HG03432 (cell line): Measurements from ENCODE around the gene WASF3.
"Not testable (repeated sequence)": the region's sequence is repeated elsewhere in the genome, so short reads cannot be mapped to it uniquely, and the experiment has no call there.

Experiments used
- ATAC-seq: cut with Tn5 transposase; IDR thresholded peaks from one replicate; pipeline ENCODE4 v1.9.1; 2021; ENCODE audit warnings: mild to moderate bottlenecking, moderate library complexity; ENCODE audit not compliant: unreplicated experiment

WASF3 gene

GRCh38 chr13:26621731-26622401 is 64.4 kb downstream of the WASF3 start:
- ATAC-seq, result no peak

GRCh38 chr13:26623125-26623524 is 65.6 kb downstream of the WASF3 start:
- no peak for ATAC-seq

DNA sequence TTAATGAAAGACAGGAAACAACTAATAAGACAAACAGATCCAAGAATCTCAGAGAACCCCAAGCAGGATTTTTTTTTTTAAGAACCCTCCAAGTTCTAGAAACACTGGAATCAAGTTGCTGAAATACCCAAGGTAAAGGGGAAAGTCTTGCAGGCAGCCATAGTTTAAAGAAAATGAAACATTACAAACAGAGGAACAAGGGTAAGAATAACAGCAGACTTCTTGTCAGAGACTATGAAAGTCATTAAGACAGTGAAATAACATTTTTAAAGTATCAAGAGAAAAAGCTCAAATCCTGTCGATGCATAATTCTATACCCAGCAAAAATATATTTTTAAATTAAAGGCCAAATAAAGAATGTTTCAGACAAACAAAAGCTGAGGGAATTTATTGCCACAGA is 67.1 kb downstream of the WASF3 start:
- ATAC-seq, result no peak

- ATAC-seq, result no peak
Observed at GRCh38 chr13:26626271-26626670, 68.8 kb downstream of the WASF3 start.

GRCh38 chr13:26628706-26629105 is 71.2 kb downstream of the WASF3 start:
- ATAC-seq, result no peak

DNA sequence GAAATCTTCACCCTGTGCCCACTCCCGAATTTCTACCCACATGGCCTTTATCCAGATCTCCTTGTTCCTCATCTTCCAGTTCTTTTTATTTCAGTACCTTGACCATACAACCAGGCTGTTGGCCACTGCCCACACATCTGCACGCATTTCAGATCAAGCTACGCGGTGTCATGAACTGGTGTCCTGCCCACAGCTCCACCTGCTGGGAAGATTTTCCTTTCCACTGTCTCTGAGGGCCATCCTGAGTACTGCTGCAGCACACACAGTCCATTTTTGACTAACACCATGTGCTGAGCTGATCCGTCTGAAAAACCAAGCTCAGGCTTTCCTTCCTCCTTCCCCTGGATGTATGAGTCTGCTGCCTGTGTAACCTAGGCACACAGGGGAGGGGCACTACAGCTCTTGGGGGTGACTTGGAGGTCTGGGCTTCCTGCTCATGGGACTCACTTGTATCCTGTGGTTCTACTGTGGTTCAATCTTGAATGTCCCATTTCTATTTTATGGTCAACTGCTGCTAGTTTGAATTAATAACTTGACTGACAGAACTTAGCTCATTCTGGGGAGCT is 71.9 kb downstream of the WASF3 start:
- no peak for ATAC-seq

DNA sequence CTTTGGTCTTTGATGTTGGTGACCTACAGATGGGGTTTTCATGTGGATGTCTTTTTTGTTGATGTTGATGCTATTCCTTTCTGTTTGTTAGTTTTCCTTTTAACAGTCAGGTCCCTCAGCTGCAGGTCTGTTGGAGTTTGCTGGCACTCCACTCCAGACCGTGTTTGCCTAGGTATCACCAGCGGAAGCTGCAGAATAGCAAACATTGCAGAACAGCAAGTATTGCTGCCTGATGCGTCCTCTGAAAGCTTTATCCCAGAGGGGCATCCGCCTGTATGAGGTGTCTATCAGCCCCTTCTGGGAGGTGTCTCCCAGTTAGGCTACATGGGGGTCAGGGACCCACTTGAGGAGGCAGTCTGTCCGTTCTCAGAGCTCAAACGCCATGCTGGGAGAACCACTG is 78.2 kb downstream of the WASF3 start:
- ATAC-seq, result not testable (repeated sequence)

DNA sequence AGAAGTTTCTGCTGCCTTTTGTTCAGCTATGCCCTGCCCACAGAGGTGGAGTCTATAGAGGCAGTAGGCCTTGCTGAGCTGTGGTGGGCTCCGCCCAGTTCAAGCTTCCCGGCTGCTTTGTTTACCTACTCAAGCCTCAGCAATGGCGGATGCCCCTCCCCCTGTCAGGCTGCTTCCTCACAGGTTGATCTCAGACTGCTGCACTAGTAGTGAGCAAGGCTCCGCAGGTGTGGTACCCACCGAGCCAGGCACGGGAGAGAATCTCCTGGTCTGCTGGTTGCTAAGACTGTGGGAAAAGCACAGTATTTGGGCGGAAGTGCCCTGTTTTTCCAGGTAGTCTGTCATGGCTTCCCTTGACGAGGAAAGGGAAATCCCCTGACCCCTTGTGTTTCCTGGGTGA is 78.6 kb downstream of the WASF3 start:
- ATAC-seq, result not testable (repeated sequence)

DNA sequence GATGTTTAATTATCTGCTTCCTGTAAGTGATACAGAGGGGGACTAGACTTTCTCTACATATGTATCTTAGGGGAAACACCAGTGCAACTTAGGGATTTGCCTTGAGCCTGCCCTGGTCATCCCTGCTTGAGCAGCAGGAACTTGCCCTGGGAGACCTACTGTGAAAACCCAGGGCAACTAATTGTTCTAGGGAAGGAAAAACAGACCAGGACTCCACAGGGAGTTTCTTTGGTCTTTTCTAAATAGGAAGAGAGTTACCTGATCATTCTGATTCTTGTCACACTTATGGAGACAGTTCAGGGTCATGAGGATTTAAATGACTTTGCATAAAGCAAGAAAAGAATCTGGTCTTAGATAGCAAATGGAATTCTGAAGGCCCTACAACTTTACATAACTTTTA is 89.1 kb downstream of the WASF3 start:
- ATAC-seq, result no peak

DNA sequence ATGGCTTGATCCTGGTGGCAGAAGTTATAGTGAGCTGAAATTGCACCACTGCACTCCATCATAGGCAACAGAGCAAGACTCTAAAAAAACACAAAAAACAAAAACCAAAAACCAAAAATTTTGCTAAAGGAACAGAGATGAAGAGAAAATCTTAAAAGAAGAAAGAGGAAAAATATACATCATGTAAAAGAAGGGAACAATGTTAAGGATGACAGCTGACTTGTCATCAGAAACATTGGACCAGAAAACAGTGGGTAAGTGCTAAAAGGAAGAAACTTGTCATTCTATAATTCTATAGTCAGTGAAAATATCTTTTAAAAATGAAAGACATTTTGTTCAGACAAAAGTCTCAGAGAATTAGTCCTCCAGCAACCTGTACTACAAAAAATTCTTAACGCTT is 93.8 kb downstream of the WASF3 start:
- no peak for ATAC-seq

- no peak for ATAC-seq
Observed at GRCh38 chr13:26653310-26653709, 95.8 kb downstream of the WASF3 start.

- ATAC-seq, result no peak
Observed at GRCh38 chr13:26653842-26654241, 96.4 kb downstream of the WASF3 start.

GRCh38 chr13:26656919-26657318 is 99.4 kb downstream of the WASF3 start:
- no peak for ATAC-seq

DNA sequence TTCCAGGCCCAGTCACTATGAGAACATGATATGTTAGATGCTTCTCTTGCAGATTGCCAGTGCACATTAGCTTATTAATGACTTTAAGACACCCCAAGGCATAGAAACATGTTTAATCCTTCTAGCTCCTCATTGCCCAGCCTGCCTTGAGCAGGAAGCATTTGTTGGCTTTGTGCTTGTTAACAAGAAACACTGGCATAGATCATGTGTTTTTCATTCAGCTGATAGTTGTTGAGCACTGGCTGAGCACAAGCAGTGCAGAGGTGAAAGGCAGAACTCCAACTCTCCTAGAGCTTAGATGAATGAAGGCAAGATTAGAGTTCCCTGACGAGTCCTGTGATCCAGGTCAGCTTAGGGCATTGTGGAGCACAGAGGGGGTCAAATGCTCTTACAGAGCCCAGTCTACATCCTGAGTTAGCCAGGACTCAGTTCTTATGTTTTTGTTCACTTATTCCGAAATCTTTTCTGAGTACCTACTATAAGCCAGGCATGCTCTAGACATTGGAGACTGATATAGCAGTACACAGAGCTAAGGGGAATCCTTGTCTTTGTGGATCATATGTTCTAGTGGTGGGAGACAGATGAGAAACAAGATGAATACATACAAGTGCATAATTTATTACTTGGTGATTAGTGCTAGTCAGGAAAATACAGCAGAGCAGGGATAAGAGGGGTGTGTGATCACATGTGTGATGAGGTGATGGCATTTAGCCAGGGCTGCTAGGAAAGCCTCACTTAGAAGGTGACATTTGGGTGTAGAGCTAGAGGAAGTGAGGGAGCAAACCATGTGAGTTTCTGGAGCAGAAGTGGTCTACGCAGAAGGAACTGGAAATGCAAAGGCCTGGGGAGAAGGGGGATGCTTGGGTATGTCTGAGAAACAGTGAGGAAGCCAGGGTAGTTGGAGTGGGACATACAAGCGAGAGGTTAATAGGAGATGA is 101.2 kb downstream of the WASF3 start:
- no peak for ATAC-seq

DNA sequence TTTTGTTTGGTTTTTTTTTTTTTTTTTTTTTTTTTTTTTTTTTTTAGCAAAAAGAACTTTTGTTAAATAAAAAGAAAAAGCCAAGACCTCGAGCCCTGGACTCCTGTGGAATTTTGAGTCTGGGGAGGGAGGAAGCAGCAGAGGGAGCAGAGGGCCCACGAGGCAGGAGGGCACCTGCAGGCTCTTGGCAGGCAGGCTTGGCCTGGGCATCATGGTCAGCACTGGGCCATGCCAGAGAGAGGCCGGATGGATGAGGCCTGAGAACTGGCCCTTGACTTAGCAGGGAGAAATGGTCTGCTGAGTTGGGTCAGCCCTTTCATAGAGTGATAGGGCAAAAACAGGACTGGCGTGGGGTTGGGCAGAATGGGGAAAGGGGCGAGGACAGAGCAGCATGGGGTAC is 102.7 kb downstream of the WASF3 start:
- no peak for ATAC-seq

GRCh38 chr13:26660766-26661165 is 103.3 kb downstream of the WASF3 start:
- no peak for ATAC-seq

DNA sequence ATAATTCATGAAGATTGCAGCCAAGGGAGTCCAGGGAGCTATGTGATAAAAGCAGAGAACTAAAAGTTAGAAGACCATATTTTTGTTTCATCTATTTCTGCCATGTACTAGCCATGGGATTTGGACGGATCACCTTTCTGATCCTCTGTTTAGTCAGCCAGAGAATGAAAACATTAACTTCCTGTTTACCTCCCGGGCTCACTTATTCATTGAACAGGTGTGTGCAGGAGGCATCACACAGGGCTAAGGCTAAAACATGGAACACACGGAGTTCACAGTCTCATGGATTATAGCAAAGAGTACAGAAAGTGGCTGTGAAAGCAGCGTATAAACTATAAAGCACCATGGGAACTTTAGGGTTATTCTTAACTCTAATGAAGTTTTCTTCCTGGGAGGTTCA is 106.3 kb downstream of the WASF3 start:
- no peak for ATAC-seq

GRCh38 chr13:26664286-26664685 is 106.8 kb downstream of the WASF3 start:
- no peak for ATAC-seq

GRCh38 chr13:26664876-26665275 is 107.4 kb downstream of the WASF3 start:
- ATAC-seq, result no peak

DNA sequence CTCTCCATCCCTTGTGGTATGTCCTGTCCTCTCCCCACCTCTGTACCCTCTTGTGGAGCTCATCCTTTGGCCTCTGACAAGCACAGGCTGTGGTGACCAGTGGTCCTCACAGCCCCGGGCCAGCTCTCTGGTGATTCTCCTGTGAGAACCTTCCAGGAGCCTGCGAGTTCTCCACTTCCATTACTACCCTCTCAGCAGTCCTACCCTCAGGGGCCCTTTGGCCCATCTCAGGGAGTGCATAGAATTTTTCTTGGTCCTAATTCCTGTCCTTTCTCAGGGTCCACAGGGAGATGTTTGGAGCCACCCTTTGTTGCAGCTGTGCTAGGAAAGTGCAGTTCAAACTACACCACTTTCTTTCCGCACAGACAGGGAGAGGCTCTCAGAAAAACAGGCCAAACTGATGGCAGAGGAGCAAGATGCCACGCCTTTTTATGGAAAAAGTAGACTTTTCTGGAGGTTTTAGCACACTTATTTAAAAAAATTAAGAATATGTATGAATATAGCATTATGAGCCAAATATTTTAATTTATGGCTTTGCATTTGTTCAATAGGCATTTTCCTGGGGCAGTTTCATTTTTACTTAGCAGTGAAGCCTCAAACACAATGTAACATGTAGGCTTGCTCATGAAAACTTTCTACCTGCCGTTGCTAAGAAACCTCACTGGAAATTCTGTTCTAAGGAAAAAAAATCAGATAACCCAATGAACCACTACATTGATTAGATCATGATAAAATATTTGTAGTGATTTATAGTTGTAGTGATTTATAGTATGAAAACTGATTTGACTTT is 111.1 kb downstream of the WASF3 start:
- ATAC-seq, result no peak

DNA sequence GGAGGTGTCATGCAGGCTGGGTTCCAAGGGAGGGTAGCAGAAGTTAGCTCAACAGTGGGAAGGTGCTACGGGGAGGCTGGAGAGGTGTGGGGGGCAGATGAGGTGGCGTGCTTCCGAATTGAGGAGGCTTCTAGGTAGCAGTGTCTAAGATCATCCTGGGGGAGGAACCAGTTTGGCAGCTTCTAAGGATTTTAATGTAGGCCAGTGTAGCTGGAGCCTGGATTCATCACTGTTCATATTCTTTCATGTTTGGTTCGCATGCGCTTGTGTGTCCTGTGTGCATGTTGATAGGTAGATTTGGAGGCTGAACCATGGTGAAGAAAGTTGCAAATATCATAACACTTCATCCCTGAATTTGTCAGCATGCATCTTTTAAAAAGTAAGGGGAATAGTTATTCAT is 116.4 kb downstream of the WASF3 start:
- no peak for ATAC-seq
